GM12874 (cell line): ENCODE data around the gene PSPC1.

Experiments used
- CTCF ChIP-seq: IDR thresholded peaks from 2 replicates; pipeline ENCODE4 v1.5.1; 2011; ENCODE audit warnings: low read depth, mild to moderate bottlenecking, control low read depth, low read length, moderate library complexity; ENCODE audit not compliant: insufficient read depth

The PSPC1 gene

GRCh38 chr13:19737844-19738557 is 44.7 kb downstream of the PSPC1 start:
- no peak for TF ChIP-seq CTCF

GRCh38 chr13:19726611-19727010 is 56.1 kb downstream of the PSPC1 start:
- TF ChIP-seq CTCF = no peak

- TF ChIP-seq CTCF = no peak
Observed at GRCh38 chr13:19725320-19725719, 57.4 kb downstream of the PSPC1 start.

GRCh38 chr13:19720039-19720438 is 62.7 kb downstream of the PSPC1 start:
- TF ChIP-seq CTCF = no peak

- no peak for TF ChIP-seq CTCF
Observed at GRCh38 chr13:19713186-19713965, 69.4 kb downstream of the PSPC1 start.

- TF ChIP-seq CTCF = no peak
Observed at GRCh38 chr13:19695829-19696228, 86.9 kb downstream of the PSPC1 start.

- no peak for TF ChIP-seq CTCF
Observed at GRCh38 chr13:19695428-19695827, 87.3 kb downstream of the PSPC1 start.
